GM12878 (cell line): ENCODE results near the gene THAP3. TPM values are rescaled to one million over a fixed set of nuclear protein-coding genes. Genes with fewer than 3 reads are reported as not detected.

ENCODE experiments used
- ATAC-seq: fragments of 200-7000 bp; cut with Tn5 transposase; 3 replicates; pipeline ENCODE4 v1.9.1; 2020; ENCODE audit warnings: mild to moderate bottlenecking, moderate library complexity
- BruUV-seq: library from RNA; stranded (reverse); fragments of 400-500 nt; replicated peaks from 2 replicates; lab custom pipeline; 2021; lab: Mats Ljungman, UMichigan
- CTCF ChIA-PET: fragments of 300-600 bp; sonication (Branson Sonifier 250); formaldehyde crosslinking; extraction: SDS; loops from one replicate; lab custom pipeline; 2021; ENCODE audit warnings: inconsistent platforms; lab: Yijun Ruan, JAX
- POLR2A ChIA-PET: fragments of 350-600 bp; formaldehyde crosslinking; extraction: SDS; loops from one replicate; lab custom pipeline; 2021; ENCODE audit warnings: inconsistent platforms; lab: Charles Lee
- RAD21 ChIA-PET: fragments of 300-600 bp; sonication (Branson Sonifier 250); formaldehyde crosslinking; loops from one replicate; lab custom pipeline; 2023; ENCODE audit warnings: antibody characterized with exemption; ENCODE audit not compliant: unreplicated experiment; lab: Charles Lee
- SMC1A ChIA-PET: fragments of 300-600 bp; sonication (Branson Sonifier 250); formaldehyde crosslinking; loops from one replicate; lab custom pipeline; 2023; ENCODE audit not compliant: unreplicated experiment, uncharacterized antibody; lab: Charles Lee
- DNase-seq: peaks from one replicate; pipeline ENCODE4 v3.0.0-alpha.2; 2011; ENCODE audit warnings: low read depth, low spot score
- FAIRE-seq: peaks from 3 replicates; lab custom pipeline; 2011; peaks lifted over from hg19 to GRCh38; lab: Jason Lieb, UNC
- H2AFZ ChIP-seq: 2 replicates; pipeline ENCODE4 v1.6.0; 2011; ENCODE audit warnings: low read depth, low read length, control low read depth; ENCODE audit not compliant: control insufficient read depth
- H3K27ac ChIP-seq: 2 replicates; pipeline ENCODE4 v1.5.1; 2011; ENCODE audit warnings: control low read depth; ENCODE audit not compliant: control insufficient read depth, insufficient read depth
- H3K27me3 ChIP-seq, 2 experiments: replicated peaks in 1 of 2; 2 replicates each; pipeline versions ENCODE4 v1.6.0 to v1.6.1; 2011; ENCODE audit warnings: low read length in 1 of 2; ENCODE audit not compliant: control insufficient read depth in 2 of 2, insufficient read depth in 2 of 2
- H3K36me3 ChIP-seq, 2 experiments: 2 replicates each; pipeline ENCODE4 v1.5.1; 2011; ENCODE audit warnings: low read length in 1 of 2; ENCODE audit not compliant: control insufficient read depth in 2 of 2, insufficient read depth in 2 of 2
- H3K4me1 ChIP-seq: 2 replicates; pipeline ENCODE4 v1.6.1; 2011; ENCODE audit warnings: mild to moderate bottlenecking, low read length, moderate library complexity, mixed read lengths; ENCODE audit not compliant: control insufficient read depth, insufficient read depth
- H3K4me2 ChIP-seq: 2 replicates; pipeline ENCODE4 v1.6.0; 2011; ENCODE audit warnings: control low read depth; ENCODE audit not compliant: control insufficient read depth, insufficient read depth
- H3K4me3 ChIP-seq: fragments of 200-600 bp; sonication (generic); 2 replicates; pipeline ENCODE4 v1.5.1; 2016
- H3K79me2 ChIP-seq: 2 replicates; pipeline ENCODE4 v1.6.0; 2011; ENCODE audit warnings: low read length; ENCODE audit not compliant: control insufficient read depth, insufficient read depth
- H3K9ac ChIP-seq: 2 replicates; pipeline ENCODE4 v1.8.0; 2011; ENCODE audit warnings: low read length, control low read depth, mixed read lengths; ENCODE audit not compliant: control insufficient read depth, insufficient read depth
- H3K9me3 ChIP-seq: replicated peaks from 3 replicates; pipeline ENCODE4 v1.5.1; 2011; ENCODE audit warnings: mild to moderate bottlenecking, low read length; ENCODE audit not compliant: control insufficient read depth, insufficient read depth
- H4K20me1 ChIP-seq: 2 replicates; pipeline ENCODE4 v1.6.0; 2011; ENCODE audit not compliant: control insufficient read depth, insufficient read depth
- EED ChIP-seq: sonication (generic); IDR thresholded peaks from 2 replicates; pipeline ENCODE4 v1.6.1; 2016; ENCODE audit warnings: antibody characterized with exemption, low read depth
- GATAD2B ChIP-seq: fragments of 450-650 bp; conservative IDR thresholded peaks from 2 replicates; pipeline ENCODE4 v1.6.1; 2017; ENCODE audit warnings: low read depth, mild to moderate bottlenecking, moderate library complexity
- MEF2A ChIP-seq: IDR thresholded peaks from 2 replicates; pipeline ENCODE4 v1.6.1; 2011; ENCODE audit warnings: low read depth, mild to moderate bottlenecking, low read length, moderate library complexity; ENCODE audit not compliant: insufficient read depth
- POU2F2 ChIP-seq: IDR thresholded peaks from 3 replicates; pipeline ENCODE4 v1.6.1; 2011; ENCODE audit warnings: low read depth, mild to moderate bottlenecking, low read length, borderline replicate concordance
- RB1 ChIP-seq: fragments of 450-650 bp; formaldehyde crosslinking; IDR thresholded peaks from 2 replicates; pipeline ENCODE4 v1.6.1; 2017; ENCODE audit warnings: mild to moderate bottlenecking, borderline replicate concordance
- RBBP5 ChIP-seq: fragments of 200-600 bp; sonication (generic); conservative IDR thresholded peaks from 2 replicates; pipeline ENCODE4 v1.6.1; 2016
- RELA ChIP-seq: fragments of 450-650 bp; IDR thresholded peaks from 2 replicates; pipeline ENCODE4 v1.8.0; 2014; ENCODE audit warnings: borderline replicate concordance; ENCODE audit not compliant: partially characterized antibody
- RFX5 ChIP-seq: IDR thresholded peaks from 2 replicates; pipeline ENCODE4 v1.6.1; 2011; ENCODE audit warnings: low read depth, low read length, improper control_type of control experiment
- SMAD5 ChIP-seq: IDR thresholded peaks from 2 replicates; pipeline ENCODE4 v1.6.1; 2016; ENCODE audit warnings: antibody characterized with exemption, low read depth
- YY1 ChIP-seq: IDR thresholded peaks from 2 replicates; pipeline ENCODE4 v1.6.1; 2011; ENCODE audit warnings: low read depth, mild to moderate bottlenecking, low read length
- WGBS: methylation state at CpG from one replicate; pipeline ENCODE4 v1.1.6; 2016; ENCODE audit warnings: low lambda C conversion rate; ENCODE audit not compliant: insufficient replicate concordance, insufficient coverage; ENCODE audit errors: missing lambda C conversion rate; 5-methylcytosine and 5-hydroxymethylcytosine counted together
- in situ Hi-C: fragments of 300-500 bp; cut with MboI; formaldehyde crosslinking; loops from 9 replicates; pipeline ENCODE4 v1.14.3; 2018; ENCODE audit warnings: mixed read lengths
- intact Hi-C: fragments of 100-400 bp; cut with micrococcal nuclease; formaldehyde crosslinking; loops from one replicate; pipeline ENCODE4 v1.14.2; 2022; ENCODE audit not compliant: unreplicated experiment
- polyA plus RNA-seq, 11 experiments: library from polyadenylated mRNA; depleted of rRNA in 4 of 11; unstranded in 6 of 11; stranded (reverse) in 5 of 11; fragments of >200 nt; fragmentation: Nextera tagmentation in 4 of 11; fragmentation: Illumina TruSeq in 1 of 11; extraction: Ambion mirVana in 4 of 11; extraction: Trizol in 1 of 11; gene quantifications; 1 replicate in 1 of 11; 2 replicates in 10 of 11; pipeline versions ENCODE4 v1.2.1 to v1.2.3, GENCODE V29; 2011 to 2016; ENCODE audit warnings: inconsistent platforms in 2 of 11, missing spikeins in 2 of 11, low read depth in 1 of 11
- total RNA-seq, 4 experiments: library from RNA; depleted of rRNA in 3 of 4; stranded (reverse); fragments of >200 nt in 3 of 4; fragmentation: Illumina TruSeq in 1 of 4; extraction: Trizol in 1 of 4; gene quantifications; 2 replicates each; pipeline versions ENCODE4 v1.2.1 to v1.2.3, GENCODE V29; 2013 to 2021
- TF ChIP-seq, protein P1 (sequence below): fragments of 450-650 bp; IDR thresholded peaks from 2 replicates; pipeline ENCODE4 v1.6.1; 2016; ENCODE audit warnings: mild to moderate bottlenecking
- TF ChIP-seq, protein P2 (sequence below): IDR thresholded peaks from 2 replicates; pipeline ENCODE4 v1.6.1; 2011; ENCODE audit warnings: low read depth, mild to moderate bottlenecking, low read length, moderate library complexity, borderline replicate concordance; ENCODE audit errors: extremely low read depth
- TF ChIP-seq, protein P3 (sequence below): fragments of 450-650 bp; IDR thresholded peaks from 2 replicates; pipeline ENCODE4 v1.6.1; 2017; ENCODE audit warnings: mild to moderate bottlenecking, moderate library complexity
- TF ChIP-seq, protein P4 (sequence below): fragments of 150-350 bp; IDR thresholded peaks from 2 replicates; pipeline ENCODE4 v1.6.1; 2014; ENCODE audit warnings: mild to moderate bottlenecking, low read depth, low read length

THAP3 gene
- total and polyA plus RNA-seq, 10 of the 15 experiments (the other 5 are each of a cell fraction or from before 2014, with no cell fraction given): 1.5 to 19.5 (median 11.9) TPM

DNA sequence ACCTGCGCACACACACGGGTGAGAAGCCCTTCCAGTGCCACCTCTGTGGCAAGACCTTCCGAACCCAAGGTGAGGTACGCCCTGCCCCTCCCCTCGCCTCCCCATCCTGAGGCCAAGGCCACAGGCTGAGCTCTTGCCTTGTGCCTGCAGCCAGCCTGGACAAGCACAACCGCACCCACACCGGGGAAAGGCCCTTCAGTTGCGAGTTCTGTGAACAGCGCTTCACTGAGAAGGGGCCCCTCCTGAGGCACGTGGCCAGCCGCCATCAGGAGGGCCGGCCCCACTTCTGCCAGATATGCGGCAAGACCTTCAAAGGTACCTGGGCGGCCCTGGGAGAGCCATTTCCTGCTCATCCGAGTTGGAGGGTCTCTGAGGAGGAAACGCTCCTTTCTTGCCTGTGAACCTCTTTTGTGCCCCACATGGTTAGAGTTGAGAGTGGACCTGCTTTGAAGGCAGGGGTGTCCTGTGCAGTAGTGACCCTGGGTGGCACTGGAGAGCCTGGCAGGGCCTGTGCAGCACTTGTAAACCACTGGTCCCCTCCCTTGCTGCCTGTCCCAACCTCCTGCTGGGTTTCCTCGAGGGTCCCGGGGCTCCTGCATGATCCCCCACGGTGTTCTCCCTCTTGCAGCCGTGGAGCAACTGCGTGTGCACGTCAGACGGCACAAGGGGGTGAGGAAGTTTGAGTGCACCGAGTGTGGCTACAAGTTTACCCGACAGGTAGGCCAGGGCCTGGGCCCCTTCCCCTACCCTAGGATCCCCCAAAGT lies 36.4 kb upstream of the THAP3 start (continued):
- TF ChIP-seq RFX5: no peak

DNA sequence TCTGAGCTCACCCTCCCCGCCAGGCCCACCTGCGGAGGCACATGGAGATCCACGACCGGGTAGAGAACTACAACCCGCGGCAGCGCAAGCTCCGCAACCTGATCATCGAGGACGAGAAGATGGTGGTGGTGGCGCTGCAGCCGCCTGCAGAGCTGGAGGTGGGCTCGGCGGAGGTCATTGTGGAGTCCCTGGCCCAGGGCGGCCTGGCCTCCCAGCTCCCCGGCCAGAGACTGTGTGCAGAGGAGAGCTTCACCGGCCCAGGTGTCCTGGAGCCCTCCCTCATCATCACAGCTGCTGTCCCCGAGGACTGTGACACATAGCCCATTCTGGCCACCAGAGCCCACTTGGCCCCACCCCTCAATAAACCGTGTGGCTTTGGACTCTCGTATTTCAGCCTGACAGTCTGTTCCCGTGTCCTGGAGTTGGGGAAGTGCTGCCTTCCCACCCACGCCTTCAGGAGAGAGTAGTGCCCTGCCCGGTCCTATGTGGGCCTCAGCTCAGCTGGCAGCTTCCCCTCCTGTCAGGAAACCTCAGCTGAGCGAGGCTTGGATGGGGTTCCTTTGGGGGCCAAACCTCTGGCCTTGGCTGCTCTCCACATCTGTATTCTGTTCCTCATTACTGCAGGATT lies 35.7 kb upstream of the THAP3 start:
- no peak overlapping the region for H2AFZ ChIP-seq
- no peaks in the 10 kb centered on the region for H3K9me3 ChIP-seq
- DNase-seq (no peak), FAIRE-seq (no peak), ATAC-seq (no peak)
- no peak overlapping the region for H3K4me3 ChIP-seq
- no peaks in the 10 kb centered on the region for H3K4me1 ChIP-seq
- ChIA-PET RAD21 (no interaction called here), CTCF (no interaction called here), POLR2A (no interaction called here), SMC1A (interaction anchor here (1.2 kb wide), 1 partner anchor 9 kb away, joined by 3 read pairs; the partner anchor contains the start of gene ZBTB48)
- BruUV-seq: no TSS peak
- H3K27me3 ChIP-seq: no peaks in the 10 kb centered on the region
- in situ Hi-C loops: no loop called here
- H4K20me1 ChIP-seq: no peaks in the 10 kb centered on the region
- no peak overlapping the region for H3K27ac ChIP-seq
- H3K79me2 ChIP-seq: no peaks in the 10 kb centered on the region
- 85% methylated on average over 24 of the region's 24 CpGs for WGBS
- intact Hi-C loops: no loop called here
- peaks cover 9 to 23% of the 10 kb centered on the region in 2 experiments; a peak in 3 of 4 replicates for H3K36me3 ChIP-seq
- H3K4me2 ChIP-seq: no peak overlapping the region
- no peak overlapping the region for H3K9ac ChIP-seq
- TF ChIP-seq, protein P1, sequence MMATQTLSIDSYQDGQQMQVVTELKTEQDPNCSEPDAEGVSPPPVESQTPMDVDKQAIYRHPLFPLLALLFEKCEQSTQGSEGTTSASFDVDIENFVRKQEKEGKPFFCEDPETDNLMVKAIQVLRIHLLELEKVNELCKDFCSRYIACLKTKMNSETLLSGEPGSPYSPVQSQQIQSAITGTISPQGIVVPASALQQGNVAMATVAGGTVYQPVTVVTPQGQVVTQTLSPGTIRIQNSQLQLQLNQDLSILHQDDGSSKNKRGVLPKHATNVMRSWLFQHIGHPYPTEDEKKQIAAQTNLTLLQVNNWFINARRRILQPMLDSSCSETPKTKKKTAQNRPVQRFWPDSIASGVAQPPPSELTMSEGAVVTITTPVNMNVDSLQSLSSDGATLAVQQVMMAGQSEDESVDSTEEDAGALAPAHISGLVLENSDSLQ: no peak
- TF ChIP-seq GATAD2B: no peak
- TF ChIP-seq YY1: no peak
- TF ChIP-seq RBBP5: no peak
- TF ChIP-seq RB1: no peak
- no peak for TF ChIP-seq RELA
- no peak for TF ChIP-seq EED
- TF ChIP-seq, protein P2, sequence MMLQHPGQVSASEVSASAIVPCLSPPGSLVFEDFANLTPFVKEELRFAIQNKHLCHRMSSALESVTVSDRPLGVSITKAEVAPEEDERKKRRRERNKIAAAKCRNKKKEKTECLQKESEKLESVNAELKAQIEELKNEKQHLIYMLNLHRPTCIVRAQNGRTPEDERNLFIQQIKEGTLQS: no peak
- TF ChIP-seq POU2F2: no peak
- TF ChIP-seq, protein P3, sequence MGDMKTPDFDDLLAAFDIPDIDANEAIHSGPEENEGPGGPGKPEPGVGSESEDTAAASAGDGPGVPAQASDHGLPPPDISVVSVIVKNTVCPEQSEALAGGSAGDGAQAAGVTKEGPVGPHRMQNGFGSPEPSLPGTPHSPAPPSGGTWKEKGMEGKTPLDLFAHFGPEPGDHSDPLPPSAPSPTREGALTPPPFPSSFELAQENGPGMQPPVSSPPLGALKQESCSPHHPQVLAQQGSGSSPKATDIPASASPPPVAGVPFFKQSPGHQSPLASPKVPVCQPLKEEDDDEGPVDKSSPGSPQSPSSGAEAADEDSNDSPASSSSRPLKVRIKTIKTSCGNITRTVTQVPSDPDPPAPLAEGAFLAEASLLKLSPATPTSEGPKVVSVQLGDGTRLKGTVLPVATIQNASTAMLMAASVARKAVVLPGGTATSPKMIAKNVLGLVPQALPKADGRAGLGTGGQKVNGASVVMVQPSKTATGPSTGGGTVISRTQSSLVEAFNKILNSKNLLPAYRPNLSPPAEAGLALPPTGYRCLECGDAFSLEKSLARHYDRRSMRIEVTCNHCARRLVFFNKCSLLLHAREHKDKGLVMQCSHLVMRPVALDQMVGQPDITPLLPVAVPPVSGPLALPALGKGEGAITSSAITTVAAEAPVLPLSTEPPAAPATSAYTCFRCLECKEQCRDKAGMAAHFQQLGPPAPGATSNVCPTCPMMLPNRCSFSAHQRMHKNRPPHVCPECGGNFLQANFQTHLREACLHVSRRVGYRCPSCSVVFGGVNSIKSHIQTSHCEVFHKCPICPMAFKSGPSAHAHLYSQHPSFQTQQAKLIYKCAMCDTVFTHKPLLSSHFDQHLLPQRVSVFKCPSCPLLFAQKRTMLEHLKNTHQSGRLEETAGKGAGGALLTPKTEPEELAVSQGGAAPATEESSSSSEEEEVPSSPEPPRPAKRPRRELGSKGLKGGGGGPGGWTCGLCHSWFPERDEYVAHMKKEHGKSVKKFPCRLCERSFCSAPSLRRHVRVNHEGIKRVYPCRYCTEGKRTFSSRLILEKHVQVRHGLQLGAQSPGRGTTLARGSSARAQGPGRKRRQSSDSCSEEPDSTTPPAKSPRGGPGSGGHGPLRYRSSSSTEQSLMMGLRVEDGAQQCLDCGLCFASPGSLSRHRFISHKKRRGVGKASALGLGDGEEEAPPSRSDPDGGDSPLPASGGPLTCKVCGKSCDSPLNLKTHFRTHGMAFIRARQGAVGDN: no peak
- no peak for TF ChIP-seq SMAD5
- TF ChIP-seq, protein P4, sequence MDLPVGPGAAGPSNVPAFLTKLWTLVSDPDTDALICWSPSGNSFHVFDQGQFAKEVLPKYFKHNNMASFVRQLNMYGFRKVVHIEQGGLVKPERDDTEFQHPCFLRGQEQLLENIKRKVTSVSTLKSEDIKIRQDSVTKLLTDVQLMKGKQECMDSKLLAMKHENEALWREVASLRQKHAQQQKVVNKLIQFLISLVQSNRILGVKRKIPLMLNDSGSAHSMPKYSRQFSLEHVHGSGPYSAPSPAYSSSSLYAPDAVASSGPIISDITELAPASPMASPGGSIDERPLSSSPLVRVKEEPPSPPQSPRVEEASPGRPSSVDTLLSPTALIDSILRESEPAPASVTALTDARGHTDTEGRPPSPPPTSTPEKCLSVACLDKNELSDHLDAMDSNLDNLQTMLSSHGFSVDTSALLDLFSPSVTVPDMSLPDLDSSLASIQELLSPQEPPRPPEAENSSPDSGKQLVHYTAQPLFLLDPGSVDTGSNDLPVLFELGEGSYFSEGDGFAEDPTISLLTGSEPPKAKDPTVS: no peak
- no peak for TF ChIP-seq MEF2A
